Right atrium auricular region (tissue), 2 donors: ENCODE results near the gene PPP2R2B. TPM values are rescaled to one million over a fixed set of nuclear protein-coding genes. Genes with fewer than 3 reads are reported as not detected.

Experiments
- DNase-seq: peaks from one replicate; pipeline ENCODE4 v3.0.0-alpha.2; 2019; ENCODE audit warnings: low spot score
- H3K27ac ChIP-seq, 2 donors: fragments of 200-600 bp; sonication (generic); 1 replicate in 1 of 2; 2 replicates in 1 of 2; pipeline ENCODE4 v1.5.1; 2016 to 2019
- H3K27me3 ChIP-seq, 2 donors: fragments of 200-600 bp; sonication (generic); one replicate each; pipeline versions ENCODE4 v1.5.1 to v1.6.0; 2017 to 2019
- H3K36me3 ChIP-seq: fragments of 200-600 bp; sonication (generic); one replicate; pipeline ENCODE4 v1.5.1; 2016
- H3K4me1 ChIP-seq, 2 donors: fragments of 200-600 bp; sonication (generic); one replicate each; pipeline versions ENCODE4 v1.5.1 to v1.6.0; 2017 to 2019
- H3K4me3 ChIP-seq, 2 donors: fragments of 200-600 bp; sonication (generic); 1 replicate in 1 of 2; 2 replicates in 1 of 2; pipeline ENCODE4 v1.5.1; 2017 to 2019; ENCODE audit warnings: mild to moderate bottlenecking in 1 of 2, moderate library complexity in 1 of 2
- H3K9me3 ChIP-seq, 2 donors: fragments of 200-600 bp; sonication (generic); one replicate each; pipeline ENCODE4 v1.5.1; 2019
- CTCF ChIP-seq, 2 donors: fragments of 200-600 bp; sonication (generic); IDR thresholded peaks; one replicate each; pipeline ENCODE4 v1.5.1; 2019; ENCODE audit warnings: antibody characterized with exemption in 2 of 2
- total RNA-seq, 2 donors: library from RNA; depleted of rRNA; stranded (reverse); fragments of >200 nt; gene quantifications; one replicate each; pipeline ENCODE4 v1.1.0, GENCODE V29; 2016

Gene PPP2R2B
- total RNA-seq, 2 donors from 2014 or later = 1.6 to 12.4 TPM

- Histone ChIP-seq H3K4me1 (no peaks in the 10 kb centered on the region), H3K4me3 (no peak overlapping the region), H3K27ac (no peak overlapping the region), H3K36me3 (no peaks in the 10 kb centered on the region), H3K27me3 (no peaks in the 10 kb centered on the region), H3K9me3 (peaks cover 0 to 20% of the 10 kb centered on the region in 2 donors)
- TF ChIP-seq CTCF (IDR thresholded peaks at IDR 0.05) = no peak
- DNase-seq = no peak
Measured at GRCh38 chr5:146726020-146726419, 152.5 kb downstream of the PPP2R2B start.

DNA sequence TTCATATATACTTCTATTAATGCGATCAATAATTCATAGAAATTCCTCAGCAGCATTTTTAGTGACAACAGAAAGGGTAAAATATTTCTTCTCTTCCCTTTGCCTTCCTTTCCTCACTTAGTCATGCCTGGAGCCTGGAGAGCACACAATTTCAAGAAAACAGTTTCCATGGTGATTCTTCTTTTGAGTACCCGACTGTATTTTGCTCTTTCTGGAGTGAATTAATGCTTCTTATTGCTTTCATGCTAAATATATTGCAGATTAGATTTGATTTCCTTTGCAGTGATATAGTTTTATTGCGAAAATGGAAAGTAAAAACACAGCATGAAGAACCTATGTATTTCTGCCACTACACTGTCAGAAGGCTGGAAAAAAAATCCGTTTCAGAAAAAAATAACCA lies 153.5 kb downstream of the PPP2R2B start:
- no peak for DNase-seq
- Histone ChIP-seq H3K36me3 (no peaks in the 10 kb centered on the region), H3K27me3 (no peaks in the 10 kb centered on the region), H3K4me3 (no peak overlapping the region), H3K9me3 (peaks cover 0 to 16% of the 10 kb centered on the region in 2 donors), H3K27ac (no peak overlapping the region), H3K4me1 (no peaks in the 10 kb centered on the region)
- TF ChIP-seq CTCF (IDR thresholded peaks at IDR 0.05) = no peak

GRCh38 chr5:146722361-146722779 lies 156.2 kb downstream of the PPP2R2B start:
- TF ChIP-seq CTCF (IDR thresholded peaks at IDR 0.05) = no peak
- no peak for DNase-seq
- Histone ChIP-seq H3K9me3 (no peaks in the 10 kb centered on the region), H3K4me1 (no peaks in the 10 kb centered on the region), H3K27me3 (no peaks in the 10 kb centered on the region), H3K4me3 (no peak overlapping the region), H3K36me3 (no peaks in the 10 kb centered on the region), H3K27ac (no peak overlapping the region)

DNA sequence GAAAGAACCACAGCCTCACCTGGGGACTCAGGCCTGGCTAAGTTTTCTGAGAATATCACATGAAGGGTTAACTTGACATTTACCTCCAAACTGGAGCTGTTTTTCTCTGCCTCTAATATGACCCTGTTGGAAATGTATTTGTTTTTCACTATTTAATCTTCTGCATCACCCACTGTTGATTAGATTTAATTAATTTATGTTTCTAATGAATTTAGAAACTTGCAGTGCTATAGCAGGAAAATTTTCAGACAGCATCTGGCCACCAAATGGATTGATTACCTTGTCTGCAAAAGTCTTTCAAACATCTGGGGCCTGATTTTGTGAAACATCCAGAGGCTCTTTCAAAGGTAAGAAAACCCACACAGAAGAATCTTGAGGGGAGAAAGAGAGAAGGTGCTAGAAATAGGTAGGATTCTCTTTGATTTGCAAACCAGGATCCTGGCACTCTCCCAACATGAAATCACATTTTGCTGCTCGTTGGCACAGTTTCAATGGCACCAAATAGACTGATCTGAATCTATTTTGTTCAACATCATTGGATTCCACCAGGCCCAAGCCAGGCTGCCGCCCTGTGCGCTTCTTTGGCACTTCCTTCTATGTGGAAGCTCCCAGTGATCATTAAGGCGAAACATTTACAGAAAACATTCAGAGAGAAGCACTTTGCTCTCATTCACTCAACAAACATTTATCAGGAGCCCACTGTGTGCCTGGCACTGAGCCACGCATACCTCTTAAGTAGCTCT lies 157.3 kb downstream of the PPP2R2B start:
- no peak for DNase-seq
- H3K27ac ChIP-seq = no peak overlapping the region
- no peak for TF ChIP-seq CTCF (IDR thresholded peaks at IDR 0.05)
- no peaks in the 10 kb centered on the region for H3K9me3 ChIP-seq
- H3K4me3 ChIP-seq = no peak overlapping the region
- H3K36me3 ChIP-seq = no peaks in the 10 kb centered on the region
- no peaks in the 10 kb centered on the region for H3K27me3 ChIP-seq
- H3K4me1 ChIP-seq = no peaks in the 10 kb centered on the region

DNA sequence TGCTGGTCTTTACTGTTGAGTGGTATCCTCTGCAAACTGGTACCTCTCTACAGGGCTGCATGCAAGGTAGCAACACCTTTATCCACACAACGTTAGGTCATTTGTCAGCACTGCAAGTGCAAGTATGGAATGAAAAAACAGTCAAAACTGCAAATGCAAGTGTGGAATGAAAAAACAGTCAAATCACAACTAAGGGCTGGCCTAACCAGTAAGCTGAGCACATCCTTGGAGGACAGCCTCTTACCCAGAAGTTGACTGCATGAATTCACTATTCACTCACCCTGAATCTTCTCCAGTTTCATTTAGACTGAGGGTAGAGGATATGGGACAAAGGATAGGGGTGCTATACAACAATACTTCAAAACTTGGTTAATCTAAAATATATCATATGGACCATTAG lies 158.4 kb downstream of the PPP2R2B start:
- Histone ChIP-seq H3K27me3 (no peaks in the 10 kb centered on the region), H3K4me1 (no peaks in the 10 kb centered on the region), H3K27ac (no peak overlapping the region), H3K4me3 (no peak overlapping the region), H3K9me3 (no peaks in the 10 kb centered on the region), H3K36me3 (no peaks in the 10 kb centered on the region)
- no peak for TF ChIP-seq CTCF (IDR thresholded peaks at IDR 0.05)
- no peak for DNase-seq

GRCh38 chr5:146719179-146719578 lies 159.4 kb downstream of the PPP2R2B start:
- no peak for DNase-seq
- TF ChIP-seq CTCF (IDR thresholded peaks at IDR 0.05) = no peak
- no peaks in the 10 kb centered on the region for H3K27me3 ChIP-seq

More at GRCh38 chr5:146719179-146719578, 159.4 kb downstream of the PPP2R2B start:
- Histone ChIP-seq H3K4me1 (no peaks in the 10 kb centered on the region), H3K9me3 (no peaks in the 10 kb centered on the region), H3K27ac (no peak overlapping the region), H3K36me3 (no peaks in the 10 kb centered on the region), H3K4me3 (no peak overlapping the region)
